Right ventricle myocardium superior (tissue), 1 donor: Measurements from ENCODE around the gene CAMTA1. TPM values are rescaled to one million over a fixed set of nuclear protein-coding genes. Genes with fewer than 3 reads are reported as not detected.
A peak's percentile ranks its signal among the peaks of the same experiment; 100 is the strongest.

Experiments used
- ATAC-seq: fragments of 200-7000 bp; cut with Tn5 transposase; one replicate; pipeline ENCODE4 v1.9.1; 2020; ENCODE audit warnings: mild to moderate bottlenecking; ENCODE audit not compliant: poor library complexity
- DNase-seq: peaks from one replicate; pipeline ENCODE4 v3.0.0-alpha.2; 2020
- intact Hi-C: fragments of 100-400 bp; cut with DNase I; formaldehyde crosslinking; loops from one replicate; pipeline ENCODE4 v1.11.2; 2022
- total RNA-seq: library from RNA; stranded (reverse); fragmentation: NEBNext Ultra II Directional; extraction: Animal tissue kit (Norgen Biotek cat#: 25700); gene quantifications from one replicate; pipeline ENCODE4 v1.2.1, GENCODE V29; 2021
- donor health status: DM: no; HTN: yes; CAD: no; lungs with severe emphysema.

The CAMTA1 gene
- total RNA-seq, 1 donor from 2014 or later = 153 TPM

DNA sequence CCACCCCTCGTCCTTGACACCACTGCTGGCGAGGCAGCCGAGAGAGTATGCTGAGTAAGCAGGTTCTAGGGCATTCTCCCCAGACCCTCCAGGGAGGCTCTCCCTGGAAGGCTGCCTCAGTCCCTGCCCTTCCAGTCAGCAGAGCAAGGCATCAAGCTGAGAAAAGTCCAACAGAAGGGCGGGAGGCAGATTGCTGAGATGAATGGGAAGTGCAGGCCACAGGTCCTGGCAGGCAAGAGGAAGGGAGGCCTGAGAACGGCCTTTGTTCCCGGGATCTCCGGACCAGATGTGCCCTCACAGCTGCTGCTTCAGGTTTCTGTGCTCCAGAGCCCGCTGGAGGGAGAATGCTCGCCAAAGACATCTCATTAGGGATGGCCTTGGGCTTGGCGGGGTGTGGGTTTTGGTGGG lies 715.8 kb downstream of the CAMTA1 start:
- DNase-seq (no peak), ATAC-seq (no peak)
- intact Hi-C loops = no loop called here

DNA sequence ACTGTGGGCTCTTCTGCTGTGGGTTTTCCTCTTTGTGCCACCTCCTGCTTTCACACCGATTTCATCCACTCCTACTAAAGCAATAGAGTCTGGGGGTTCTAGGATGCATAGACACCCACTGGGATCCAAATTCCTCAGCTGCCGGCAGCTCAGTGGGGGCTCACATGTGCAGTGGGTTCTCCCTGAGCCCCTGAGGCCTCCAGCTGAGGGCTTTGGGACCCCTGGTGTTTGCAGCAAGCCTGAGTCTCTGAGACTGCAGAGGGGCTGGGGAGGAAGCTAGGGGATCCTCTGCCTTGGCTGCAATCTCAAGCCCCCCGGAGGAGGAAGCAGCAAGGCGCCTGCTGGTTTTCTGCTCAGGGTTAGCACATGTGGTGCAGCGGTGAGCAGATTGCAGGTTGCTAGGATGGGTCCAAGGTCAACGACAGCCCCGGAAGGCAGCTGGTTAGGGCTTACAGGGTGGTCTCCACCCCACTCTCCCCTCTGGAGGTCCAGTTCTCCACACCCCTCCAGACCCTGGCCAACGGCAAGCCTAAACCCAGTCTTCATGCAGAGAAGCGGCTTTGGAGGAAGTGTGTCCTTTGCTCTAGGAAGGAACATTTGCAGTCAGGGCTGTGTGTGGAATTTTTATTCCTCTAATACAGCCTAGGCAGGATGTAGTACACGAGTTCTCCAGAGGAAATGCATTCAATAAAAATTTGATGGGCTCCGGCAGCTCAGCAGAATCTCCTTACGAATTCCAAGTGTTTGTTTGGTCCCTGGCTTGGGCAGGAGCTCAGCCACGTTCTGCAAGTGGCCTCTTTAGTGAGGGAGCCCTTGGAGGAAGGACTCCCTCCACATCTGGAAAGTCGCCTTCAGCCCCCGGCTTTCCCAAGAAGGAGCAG lies 716.7 kb downstream of the CAMTA1 start:
- ATAC-seq = no peak
- DNase-seq = no peak
- intact Hi-C loops = no loop called here

DNA sequence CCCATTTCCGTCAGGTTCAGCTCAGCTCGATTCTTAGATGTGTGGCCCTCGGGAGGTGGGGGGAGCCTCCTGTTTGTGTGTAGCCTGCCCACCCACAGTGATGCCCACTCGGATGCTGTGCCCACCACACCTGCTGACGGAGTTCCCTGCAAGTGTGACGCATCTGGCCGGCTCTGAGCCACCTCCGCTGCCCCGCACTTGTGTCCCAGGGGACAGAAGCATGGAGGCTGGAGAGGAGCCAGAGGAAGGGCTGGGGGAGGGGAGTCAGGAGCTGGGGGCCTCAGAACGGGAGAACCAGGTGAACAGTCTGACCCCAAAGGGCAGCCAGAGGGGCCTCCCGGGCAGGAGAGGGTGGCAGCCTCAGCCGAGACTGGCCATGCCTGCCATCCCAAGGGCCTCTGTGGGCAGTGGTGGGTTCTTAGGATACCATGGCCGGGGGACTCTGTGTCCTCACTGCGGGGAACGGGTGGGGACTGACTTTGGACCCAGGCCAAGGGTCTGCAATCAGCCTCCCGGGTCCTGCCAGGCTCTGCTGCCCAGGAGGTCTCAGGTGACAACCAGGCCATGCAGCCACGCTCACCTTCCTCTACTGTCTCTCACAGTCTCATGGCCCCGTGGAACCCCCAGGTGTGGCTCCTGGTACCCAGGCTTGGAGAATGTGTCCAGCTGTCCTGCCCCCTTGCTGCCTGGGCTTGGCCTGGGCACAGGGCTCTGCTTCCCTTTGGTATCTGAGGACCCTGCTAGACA lies 718.6 kb downstream of the CAMTA1 start:
- DNase-seq (no peak), ATAC-seq (no peak)

DNA sequence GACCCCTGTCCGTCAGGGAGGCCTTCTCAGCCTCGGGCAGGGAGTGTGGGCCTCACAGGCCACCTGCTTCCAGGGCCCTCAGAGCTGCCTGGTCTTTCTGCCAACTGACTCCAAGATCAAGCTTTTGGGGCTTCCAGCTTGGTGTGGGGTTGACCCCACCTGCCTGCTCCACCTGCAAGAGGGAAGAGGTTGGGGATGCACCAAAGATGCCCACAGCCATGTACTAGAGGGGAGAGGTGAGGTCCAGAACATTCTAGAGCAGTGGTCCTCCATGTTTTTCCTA lies 719.1 kb downstream of the CAMTA1 start:
- ATAC-seq = no peak
- intact Hi-C loops = no loop called here
- no peak for DNase-seq

More for the DNA sequence above, 718.6 kb downstream of the CAMTA1 start:
- intact Hi-C loops = no loop called here

DNA sequence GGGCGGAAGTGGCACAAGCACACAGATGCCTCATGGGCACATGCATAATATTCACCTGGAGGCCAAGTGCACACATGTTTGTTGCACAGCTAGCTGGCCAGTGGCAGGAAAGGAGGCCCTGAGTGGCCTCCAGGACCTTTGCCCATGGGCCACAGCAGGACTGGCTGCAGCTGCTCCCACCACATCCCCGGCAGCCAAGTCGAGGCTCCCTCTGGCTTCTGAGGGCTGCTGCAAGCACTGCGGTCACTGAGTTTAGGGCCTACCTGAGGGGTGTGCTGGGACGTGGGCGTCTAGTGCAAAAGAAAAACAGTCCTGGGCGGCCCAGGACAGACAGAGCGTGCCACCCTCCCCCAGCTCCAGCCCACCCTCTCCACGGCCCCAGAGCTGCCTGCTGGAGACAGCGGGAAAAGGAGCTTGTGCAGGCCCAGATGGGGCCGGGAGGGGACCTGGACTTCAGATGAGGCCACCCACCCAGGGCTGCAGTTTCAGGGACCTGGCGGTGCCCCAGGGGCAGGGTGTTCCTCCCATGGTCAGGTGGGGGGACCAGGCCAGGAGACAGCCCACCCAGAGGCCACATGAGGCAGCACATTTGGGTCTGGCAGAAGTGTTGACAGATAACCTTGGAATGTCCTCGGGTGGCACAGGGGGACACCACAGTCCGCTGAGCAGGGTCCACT lies 720.0 kb downstream of the CAMTA1 start:
- ATAC-seq = no peak

DNA sequence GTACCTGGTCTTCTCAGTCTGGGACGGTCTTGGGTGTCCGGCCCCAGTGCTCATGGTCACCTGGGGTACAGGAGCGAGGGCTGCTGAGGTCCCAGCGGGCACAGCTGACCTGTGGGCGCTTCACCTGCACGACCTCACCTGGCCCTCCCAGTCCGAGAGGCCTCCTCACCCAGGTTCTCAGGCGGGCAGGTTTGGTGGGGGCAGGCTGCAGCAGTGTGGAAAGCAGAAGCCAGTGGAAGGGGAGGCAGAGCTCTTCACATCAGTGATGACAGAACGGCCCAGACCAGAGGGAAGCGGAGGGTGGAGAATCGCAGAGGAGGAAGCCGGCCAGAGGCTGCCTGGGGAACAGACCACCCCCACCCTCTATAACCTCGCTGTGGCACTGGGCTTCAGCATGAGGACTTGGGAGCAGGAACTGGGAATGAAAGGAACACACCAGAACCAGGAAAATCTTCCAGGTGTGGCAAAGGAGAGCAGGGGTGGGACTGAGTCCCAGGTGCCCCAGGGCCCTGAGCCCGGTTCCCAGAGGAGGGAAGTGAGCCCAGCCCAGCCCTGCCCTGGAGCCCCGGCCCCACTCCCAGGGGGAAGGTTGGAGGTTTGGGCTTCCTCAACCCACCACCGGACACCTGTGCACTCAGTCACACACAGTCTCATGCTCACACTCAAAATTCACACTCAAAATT lies 720.7 kb downstream of the CAMTA1 start:
- ATAC-seq (no peak), DNase-seq (no peak)
- intact Hi-C loops = no loop called here

More for the DNA sequence above, 720.0 kb downstream of the CAMTA1 start:
- intact Hi-C loops = no loop called here
- DNase-seq = no peak

DNA sequence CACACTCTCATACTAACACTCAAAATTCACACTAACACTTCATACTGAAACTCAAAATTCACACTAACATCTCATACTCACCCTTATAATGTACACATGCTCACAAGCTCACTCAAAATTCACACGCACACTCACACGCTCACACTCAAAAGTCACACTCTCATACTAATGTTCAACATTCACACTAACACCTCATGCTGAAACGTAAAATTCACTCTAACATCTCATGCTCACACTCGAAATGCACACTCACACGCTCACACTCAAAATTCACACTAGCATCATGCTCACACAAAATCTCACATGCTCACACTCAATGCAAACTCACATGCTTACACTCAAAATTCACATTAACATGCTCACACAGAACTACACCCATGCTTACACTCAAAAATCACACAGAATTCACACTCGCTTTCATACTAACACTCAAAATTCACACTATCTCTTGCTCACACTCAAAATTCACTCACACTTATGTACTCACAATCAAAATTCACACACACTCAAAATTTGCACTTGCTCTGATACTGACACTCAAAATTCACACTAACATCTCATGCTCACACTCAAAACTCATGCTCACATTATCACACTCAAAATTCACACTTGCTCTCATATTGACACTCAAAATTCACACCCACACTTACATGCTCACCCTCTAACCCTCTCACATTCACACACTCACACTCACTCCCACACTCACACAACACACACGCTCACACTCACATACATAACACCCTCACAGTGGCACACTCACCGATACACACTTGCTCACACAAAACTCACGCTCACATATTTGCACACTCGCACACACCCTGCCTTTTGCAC lies 721.4 kb downstream of the CAMTA1 start:
- ATAC-seq (no peak), DNase-seq (no peak)

DNA sequence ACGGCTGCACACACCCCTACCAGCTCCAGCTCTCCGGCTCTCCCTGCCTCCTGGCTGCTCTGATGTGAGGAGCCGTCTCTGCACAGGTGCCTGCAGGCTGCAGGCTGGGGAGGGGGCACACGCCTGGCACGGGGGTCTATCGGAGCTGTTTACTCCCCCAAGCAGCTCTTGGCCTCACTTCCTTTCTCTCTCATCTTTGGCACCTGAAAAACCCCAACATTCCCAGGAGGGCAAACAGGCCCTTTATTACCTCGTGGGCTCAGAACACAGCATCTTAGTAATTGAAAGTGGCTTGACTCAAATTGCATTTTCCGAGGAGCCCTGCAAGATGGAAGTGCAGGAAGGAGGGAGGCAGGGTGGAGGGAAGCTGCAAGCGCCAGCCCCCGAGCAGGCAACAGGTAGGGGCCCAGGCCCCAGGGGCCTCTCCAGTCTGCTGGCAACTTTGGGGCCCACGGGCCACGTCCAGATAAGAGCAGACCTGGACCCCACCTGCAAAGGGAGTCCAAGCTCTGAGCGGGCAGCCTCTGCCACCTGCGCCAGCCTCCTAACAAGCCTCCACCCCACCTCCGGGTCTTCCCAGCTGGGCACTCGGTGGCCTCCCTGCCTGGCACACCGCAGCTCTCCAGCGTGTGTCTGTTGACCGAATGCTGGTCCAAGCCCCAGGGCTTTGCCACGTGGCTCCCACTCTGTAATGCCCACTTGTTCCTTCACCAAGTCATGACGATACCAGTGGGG lies 722.2 kb downstream of the CAMTA1 start:
- DNase-seq = no peak
- intact Hi-C loops = no loop called here
- ATAC-seq = no peak

More for the DNA sequence above, 721.4 kb downstream of the CAMTA1 start:
- intact Hi-C loops = no loop called here

DNA sequence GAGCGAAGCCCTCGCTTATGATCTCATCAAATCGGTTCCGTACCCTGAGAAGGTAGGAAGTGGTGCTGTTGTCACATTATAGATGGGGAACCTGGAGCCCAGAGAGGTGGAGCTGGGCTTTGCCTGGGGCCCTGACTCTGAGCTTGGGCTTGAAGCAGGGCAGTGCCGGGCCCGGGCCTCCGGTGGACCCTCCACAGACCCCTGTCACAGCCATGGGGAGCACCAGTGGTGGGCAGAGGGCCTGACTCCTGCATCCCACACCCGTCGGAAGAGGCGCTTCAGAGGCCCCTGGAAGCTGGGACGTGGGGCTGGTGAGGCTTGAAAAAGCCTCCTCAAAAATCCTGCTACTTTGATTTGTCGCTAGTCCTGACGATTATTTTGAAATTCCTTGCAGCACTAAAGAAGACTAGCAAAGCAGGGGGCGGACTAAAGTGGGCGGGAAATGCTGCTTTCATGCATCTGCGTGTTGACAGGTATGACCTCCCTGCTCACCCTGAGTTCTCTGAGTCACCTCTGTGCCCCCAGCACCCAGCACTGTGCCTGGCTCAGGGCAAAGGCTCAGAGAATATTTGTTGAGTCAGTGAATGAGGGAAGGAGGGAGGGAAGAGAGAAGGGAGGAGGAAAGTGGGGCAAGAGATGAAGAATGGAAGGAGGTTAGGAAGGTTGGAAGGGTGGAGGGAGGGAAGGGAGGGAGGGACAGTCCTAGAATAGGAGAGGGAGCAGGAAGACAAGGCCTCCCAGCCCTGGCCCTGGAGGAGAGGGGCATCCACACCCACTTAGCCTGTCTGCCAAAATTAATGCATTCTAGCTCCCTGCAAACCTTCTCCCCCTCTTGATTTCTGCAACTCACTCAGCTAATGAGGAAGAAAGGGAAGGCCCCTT lies 723.0 kb downstream of the CAMTA1 start:
- no peak for DNase-seq

DNA sequence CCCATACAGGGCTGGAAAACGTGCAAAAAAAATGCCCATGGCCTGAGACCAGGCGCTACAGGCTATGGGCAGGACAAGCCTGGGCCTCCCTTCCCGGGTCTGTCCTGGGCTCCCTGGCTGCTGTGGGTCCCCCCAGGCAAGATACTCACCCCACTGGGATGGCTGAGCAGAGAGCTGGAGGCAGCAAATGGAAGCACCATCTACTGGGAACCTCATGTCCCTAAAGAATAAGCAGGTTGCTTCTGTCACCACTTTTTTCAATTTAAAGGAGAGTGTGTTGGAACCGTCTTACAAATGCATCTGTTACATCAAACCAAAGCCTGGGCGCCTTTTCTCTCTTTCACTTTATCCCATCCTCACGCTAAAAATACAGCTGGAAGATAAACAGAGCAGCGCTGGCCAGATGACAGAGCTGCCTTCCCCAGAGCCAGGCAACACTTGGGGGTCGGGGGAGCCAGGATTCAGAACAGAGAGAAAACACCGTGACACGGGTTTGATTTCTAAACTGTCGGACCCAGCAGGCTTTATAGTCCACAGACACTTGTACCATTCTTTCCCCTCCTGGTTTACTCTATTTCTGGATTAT lies 723.8 kb downstream of the CAMTA1 start:
- DNase-seq (no peak), ATAC-seq (no peak)
- intact Hi-C loops = no loop called here

More for the DNA sequence above, 723.0 kb downstream of the CAMTA1 start:
- ATAC-seq = no peak
- intact Hi-C loops = no loop called here

DNA sequence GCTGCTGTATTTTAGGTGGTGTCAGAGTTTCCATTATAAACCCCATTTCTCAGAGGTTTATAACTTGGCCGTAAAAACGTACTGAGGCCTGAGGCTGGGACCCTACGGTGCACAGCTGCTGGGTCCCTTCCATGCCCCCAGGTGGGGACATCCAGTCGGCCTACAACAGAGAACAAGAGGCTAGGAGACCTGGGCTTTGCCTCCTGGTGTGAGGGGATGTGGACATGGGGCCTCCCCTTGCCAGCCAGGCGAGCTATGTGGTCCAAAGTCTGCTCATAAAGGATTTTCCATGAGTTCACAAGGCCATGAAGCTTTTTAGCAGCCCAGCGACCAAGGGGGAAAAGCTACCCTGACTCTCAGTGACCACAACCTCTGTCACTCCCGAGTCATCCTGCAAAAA lies 724.3 kb downstream of the CAMTA1 start:
- DNase-seq (no peak), ATAC-seq (no peak)
- intact Hi-C loops = no loop called here

DNA sequence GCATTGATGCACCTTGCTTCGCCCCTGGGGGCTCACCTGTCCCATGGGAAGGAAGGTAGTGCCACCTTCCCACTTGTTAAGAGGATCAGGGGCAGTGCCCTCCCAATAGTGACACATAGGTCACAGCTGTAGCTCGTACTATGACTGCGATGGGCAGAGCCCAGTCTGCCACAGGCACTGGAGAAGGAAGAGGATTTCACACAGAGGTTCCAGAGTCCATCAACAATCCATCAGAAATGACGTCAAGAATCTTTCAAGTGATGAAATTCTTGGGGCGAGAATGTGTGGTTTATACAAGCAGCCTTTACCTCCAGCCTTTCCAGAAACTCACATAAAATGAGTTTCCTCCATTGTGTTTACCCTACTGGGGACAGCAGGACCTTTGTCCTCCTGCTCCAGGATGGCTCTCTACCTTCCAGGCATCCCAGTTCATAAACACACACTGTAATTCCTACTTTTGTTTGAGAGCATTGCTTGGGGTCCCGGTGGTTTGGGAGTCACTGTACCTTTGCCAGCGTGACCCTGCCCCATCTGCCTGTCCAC lies 725.2 kb downstream of the CAMTA1 start:
- DNase-seq (no peak), ATAC-seq (no peak)
- intact Hi-C loops = no loop called here

DNA sequence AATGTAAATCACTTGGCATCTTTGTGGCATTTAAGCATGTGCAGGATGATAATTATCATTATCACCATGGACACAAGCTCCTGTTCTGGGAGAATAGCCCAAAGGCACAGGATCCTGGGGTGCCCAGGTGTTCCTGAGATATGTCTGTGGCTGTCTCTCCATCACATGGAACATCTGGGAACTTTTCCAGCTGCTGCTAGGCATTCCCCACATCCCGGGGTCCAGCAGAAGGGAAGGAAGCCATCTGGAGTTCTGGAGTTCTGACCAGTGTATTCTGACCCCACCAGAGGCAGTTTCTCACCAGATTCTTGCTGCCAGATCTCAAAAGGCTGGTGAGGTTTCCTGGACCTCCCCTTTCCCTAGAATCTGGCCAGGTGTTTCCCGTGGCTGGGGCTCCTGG lies 726.1 kb downstream of the CAMTA1 start:
- DNase-seq (no peak), ATAC-seq (no peak)
- intact Hi-C loops = no loop called here

DNA sequence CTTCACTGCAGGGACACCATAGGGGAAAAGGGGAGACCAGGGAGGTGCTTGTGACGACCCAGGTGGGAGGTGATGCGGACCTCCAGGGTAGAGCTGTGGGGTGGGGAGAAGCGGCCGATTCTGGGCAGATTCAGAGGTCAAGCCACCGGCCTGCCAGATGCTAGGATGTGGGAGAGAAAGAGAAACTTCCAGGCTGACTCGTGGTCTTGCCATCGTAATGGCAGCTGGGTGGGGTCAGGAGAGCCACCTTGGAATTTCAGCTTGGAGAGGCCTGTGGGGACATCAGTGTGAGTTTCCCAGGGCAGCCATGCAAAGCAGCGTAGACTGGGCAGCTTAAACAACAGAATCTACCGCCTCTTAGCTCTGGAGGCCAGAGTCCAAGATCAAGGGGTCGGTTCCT lies 727.8 kb downstream of the CAMTA1 start:
- intact Hi-C loops = no loop called here
- ATAC-seq (no peak), DNase-seq (no peak)

DNA sequence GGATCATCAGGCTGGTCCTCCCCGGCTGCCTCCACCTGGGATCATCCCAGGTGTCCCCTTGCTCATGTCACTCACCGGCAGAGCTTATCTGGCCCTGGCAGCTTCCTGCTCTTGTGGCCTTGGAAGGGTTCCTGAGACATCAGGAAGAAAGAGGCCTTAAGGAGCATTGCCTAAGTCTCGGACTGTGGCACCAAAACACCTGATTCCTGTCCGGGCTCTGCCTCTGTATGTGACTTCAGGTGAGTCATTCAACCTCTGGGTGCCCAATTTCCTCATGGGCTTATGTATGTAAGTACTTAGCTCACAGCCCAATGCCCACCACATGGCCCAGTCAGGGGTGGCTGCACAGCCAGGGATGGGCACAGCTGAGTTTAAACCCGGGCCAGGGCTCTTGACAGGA lies 729.9 kb downstream of the CAMTA1 start:
- intact Hi-C loops = no loop called here
- no peak for DNase-seq
- no peak for ATAC-seq

DNA sequence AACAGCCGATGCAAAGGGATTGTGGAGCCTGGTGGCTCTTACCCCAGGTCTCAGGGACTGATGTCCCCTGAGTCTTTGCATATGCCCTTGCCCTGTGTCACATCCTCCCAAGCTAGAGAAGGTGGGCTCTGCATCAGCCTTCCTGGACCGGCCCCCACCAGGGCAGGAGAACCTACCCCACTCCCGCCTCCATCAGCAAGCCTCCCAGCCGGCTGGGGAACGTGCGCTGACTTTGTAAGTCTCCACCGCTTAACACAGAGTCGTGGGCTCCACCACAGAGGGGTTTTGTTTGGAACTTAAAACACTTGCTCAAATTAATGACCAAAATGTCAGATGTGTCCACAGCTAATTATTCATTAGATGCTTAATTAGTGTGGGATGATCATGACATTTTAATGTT lies 730.6 kb downstream of the CAMTA1 start:
- ATAC-seq (no peak), DNase-seq (peak; percentile 13)
- intact Hi-C loops = no loop called here
